K562 (cell line): ENCODE data around the gene RCBTB1. TPM values are rescaled to one million over a fixed set of nuclear protein-coding genes. Genes with fewer than 3 reads are reported as not detected.

Source experiments
- ATAC-seq: fragments of 200-7000 bp; cut with Tn5 transposase; 3 replicates; pipeline ENCODE4 v1.9.1; 2020; ENCODE audit warnings: moderate library complexity
- BruUV-seq: library from RNA; stranded (reverse); fragments of 400-500 nt; replicated peaks from 2 replicates; lab custom pipeline; 2021; lab: Mats Ljungman, UMichigan
- CTCF ChIA-PET: fragments of 300-600 bp; formaldehyde crosslinking; extraction: SDS; loops from one replicate; lab custom pipeline; 2021; ENCODE audit warnings: low intra/inter-chr PET ratio; lab: Yijun Ruan, JAX
- POLR2A ChIA-PET: fragments of 300-600, 350-650 bp; sonication (Branson Sonifier 250); formaldehyde crosslinking; extraction: SDS; loops from one replicate; lab custom pipeline; 2021; ENCODE audit warnings: antibody characterized with exemption, inconsistent platforms; lab: Yijun Ruan, JAX
- DNase-seq, 4 experiments: peaks; one replicate each; pipeline versions ENCODE4 v3.0.0 to v3.0.0-alpha.2; 2011 to 2018; ENCODE audit warnings: low spot score in 3 of 4, mixed read lengths in 3 of 4; ENCODE audit errors: extremely low read depth in 1 of 4
- FAIRE-seq: peaks from 2 replicates; lab custom pipeline; 2011; peaks lifted over from hg19 to GRCh38; lab: Jason Lieb, UNC
- H2AFZ ChIP-seq: 2 replicates; pipeline ENCODE4 v1.6.0; 2011; ENCODE audit warnings: low read depth, low read length, control low read depth, inconsistent platforms
- H3K27ac ChIP-seq: fragments of 200-600 bp; 3 replicates; pipeline ENCODE4 v1.8.0; 2011; ENCODE audit warnings: low read depth, mild to moderate bottlenecking, control low read depth, inconsistent platforms, low read length, moderate library complexity, mixed read lengths; ENCODE audit errors: extremely low read depth
- H3K27me3 ChIP-seq, 2 experiments: fragments of 300-600 bp in 1 of 2; 2 replicates in 1 of 2; 3 replicates in 1 of 2; pipeline versions ENCODE4 v1.6.0 to v1.8.0; 2011; ENCODE audit warnings: inconsistent platforms in 2 of 2, low read length in 2 of 2, mild to moderate bottlenecking in 1 of 2, mixed read lengths in 1 of 2, moderate library complexity in 1 of 2; ENCODE audit not compliant: control insufficient read depth in 2 of 2, insufficient read depth in 2 of 2
- H3K36me3 ChIP-seq: fragments of 300-600 bp; 3 replicates; pipeline ENCODE4 v1.8.0; 2011; ENCODE audit warnings: mild to moderate bottlenecking, low read length, inconsistent platforms; ENCODE audit not compliant: control insufficient read depth, insufficient read depth
- H3K4me1 ChIP-seq, 2 experiments: fragments of 200-600 bp in 1 of 2; replicated peaks in 1 of 2; 2 replicates in 1 of 2; 3 replicates in 1 of 2; pipeline versions ENCODE4 v1.5.1 to v1.8.0; 2011; ENCODE audit warnings: inconsistent platforms in 2 of 2, low read length in 2 of 2, mild to moderate bottlenecking in 1 of 2, mixed read lengths in 1 of 2, moderate library complexity in 1 of 2; ENCODE audit not compliant: control insufficient read depth in 2 of 2, insufficient read depth in 2 of 2
- H3K4me2 ChIP-seq: 2 replicates; pipeline ENCODE4 v1.6.1; 2011; ENCODE audit warnings: low read length, control low read depth, inconsistent platforms, mixed read lengths; ENCODE audit not compliant: insufficient read depth
- H3K4me3 ChIP-seq: fragments of 200-600 bp; sonication (generic), shearing (Covaris generic); 2 replicates; pipeline ENCODE4 v1.5.1; 2016; ENCODE audit warnings: control low read depth, inconsistent platforms
- H3K79me2 ChIP-seq: fragments of 200-600 bp; 3 replicates; pipeline ENCODE4 v1.8.0; 2011; ENCODE audit warnings: low read length, inconsistent platforms; ENCODE audit not compliant: control insufficient read depth, insufficient read depth
- H3K9ac ChIP-seq, 2 experiments: 2 replicates each; pipeline versions ENCODE4 v1.6.0 to v1.6.1; 2011; ENCODE audit warnings: low read depth in 2 of 2, low read length in 2 of 2, control low read depth in 1 of 2, inconsistent platforms in 1 of 2, mild to moderate bottlenecking in 1 of 2, mixed read lengths in 1 of 2; ENCODE audit not compliant: insufficient read depth in 1 of 2
- H3K9me1 ChIP-seq: one replicate; pipeline ENCODE4 v1.6.0; 2011; ENCODE audit warnings: inconsistent platforms, mild to moderate bottlenecking, low read length, moderate library complexity; ENCODE audit not compliant: control insufficient read depth, insufficient read depth
- H3K9me3 ChIP-seq: replicated peaks from 2 replicates; pipeline ENCODE4 v1.5.1; 2011; ENCODE audit warnings: low read depth, low read length, inconsistent platforms; ENCODE audit not compliant: control insufficient read depth, insufficient read depth
- H4K20me1 ChIP-seq: replicated peaks from 2 replicates; pipeline ENCODE4 v1.6.1; 2011; ENCODE audit warnings: low read length, inconsistent platforms, mixed read lengths; ENCODE audit not compliant: control insufficient read depth, insufficient read depth
- CREB3L1 ChIP-seq: fragments of 450-650 bp; IDR thresholded peaks from 2 replicates; pipeline ENCODE4 v1.6.1; 2014; ENCODE audit warnings: low read depth, mild to moderate bottlenecking, moderate library complexity, borderline replicate concordance
- ESRRA ChIP-seq: fragments of 450-650 bp; IDR thresholded peaks from 2 replicates; pipeline ENCODE4 v1.6.1; 2014; ENCODE audit warnings: low read depth, mild to moderate bottlenecking, moderate library complexity, borderline replicate concordance
- GMEB1 ChIP-seq: fragments of 250-450 bp; sonication (Bioruptor Pico); IDR thresholded peaks from 2 replicates; pipeline ENCODE4 v1.4.0; 2020; ENCODE audit warnings: mild to moderate bottlenecking
- L3MBTL2 ChIP-seq: fragments of 450-650 bp; IDR thresholded peaks from 2 replicates; pipeline ENCODE4 v1.6.1; 2016; ENCODE audit warnings: mild to moderate bottlenecking, moderate library complexity
- MNT ChIP-seq, 2 experiments: fragments of 450-650 bp; conservative IDR thresholded peaks; 2 replicates each; pipeline ENCODE4 v1.6.1; 2017; ENCODE audit warnings: mild to moderate bottlenecking in 2 of 2, moderate library complexity in 2 of 2
- ZNF253 ChIP-seq: fragments of 250-450 bp; sonication (Bioruptor Pico); conservative IDR thresholded peaks from 2 replicates; pipeline ENCODE4 v1.6.1; 2021; ENCODE audit warnings: mild to moderate bottlenecking
- WGBS: fragments of 100-300 bp; shearing (Covaris generic); methylation state at CpG from one replicate; pipeline ENCODE4 v1.1.6; 2016; ENCODE audit warnings: low coverage, mixed read lengths; ENCODE audit not compliant: insufficient coverage; ENCODE audit errors: missing lambda C conversion rate; 5-methylcytosine and 5-hydroxymethylcytosine counted together
- in situ Hi-C: fragments of 300-500 bp; cut with MboI; formaldehyde crosslinking; loops from 4 replicates; pipeline ENCODE4 v1.15.0; 2018; ENCODE audit warnings: inconsistent platforms, mixed read lengths
- intact Hi-C: fragments of 100-400 bp; cut with micrococcal nuclease; formaldehyde crosslinking; loops from 2 replicates; pipeline ENCODE4 v1.14.2; 2022
- polyA plus RNA-seq, 8 experiments: library from polyadenylated mRNA; depleted of rRNA in 4 of 8; stranded (reverse) in 5 of 8; unstranded in 3 of 8; fragments of >200 nt; fragmentation: Nextera tagmentation in 2 of 8; fragmentation: Illumina TruSeq in 1 of 8; extraction: Ambion mirVana in 2 of 8; extraction: Trizol in 1 of 8; gene quantifications; 2 replicates each; pipeline versions ENCODE4 v1.2.1 to v1.2.3, GENCODE V29; 2011 to 2014; ENCODE audit warnings: inconsistent platforms in 1 of 8, missing spikeins in 1 of 8
- total RNA-seq, 7 experiments: library from RNA; depleted of rRNA in 6 of 7; stranded (reverse); fragments of >200 nt in 6 of 7; fragmentation: Illumina TruSeq in 2 of 7; extraction: Trizol in 2 of 7; gene quantifications; 2 replicates each; pipeline versions ENCODE4 v1.2.1 to v1.2.3, GENCODE V29; 2011 to 2021; ENCODE audit warnings: low replicate concordance in 1 of 7

Gene RCBTB1
- total and polyA plus RNA-seq, 9 of the 15 experiments (the other 6 are each of a cell fraction or from before 2014, with no cell fraction given) = 4.0 to 11.3 (median 8.4) TPM

GRCh38 chr13:49620170-49620621 lies 34.8 kb upstream of the RCBTB1 start (continued):
- TF ChIP-seq ZNF253 (CRISPR knock-in tag) (no peak), L3MBTL2 (0 out of 2 replicates have a peak, but pooled peaks have one; percentile 13)

GRCh38 chr13:49616676-49617065 lies 31.3 kb upstream of the RCBTB1 start:
- POLR2A ChIA-PET = interaction anchor here (1.5 kb wide), 1 partner anchor 14 kb away, joined by 4 read pairs; no protein-coding TSS in a partner anchor
- ATAC-seq = no peak
- Histone ChIP-seq H3K9me3 (no peaks in the 10 kb centered on the region), H3K27me3 (no peaks in the 10 kb centered on the region), H2AFZ (no peak overlapping the region), H3K4me3 (no peak overlapping the region), H3K9me1 (no peaks in the 10 kb centered on the region), H3K9ac (no peak overlapping the region), H3K27ac (no peak overlapping the region), H4K20me1 (no peaks in the 10 kb centered on the region), H3K4me1 (peaks cover 0 to 4% of the 10 kb centered on the region in 2 experiments; a peak in 2 of 5 replicates), H3K4me2 (no peak overlapping the region), H3K36me3 (no peaks in the 10 kb centered on the region), H3K79me2 (no peaks in the 10 kb centered on the region)
- intact Hi-C loops = no loop called here
- TF ChIP-seq ESRRA (no peak), CREB3L1 (no peak), GMEB1 (no peak), MNT (conservative IDR thresholded peaks at IDR 0.05) (no peak)
- CTCF ChIA-PET = no interaction called here
- in situ Hi-C loops = loop anchor here (10.0 kb wide), 1 partner anchor 192 kb away; no protein-coding TSS in a partner anchor
- 39% methylated on average over 3 of the region's 3 CpGs for WGBS
- FAIRE-seq = no peak
- BruUV-seq = no TSS peak
- no peak for DNase-seq
